HepG2 (cell line): ENCODE results near the gene CLEC16A. TPM values are rescaled to one million over a fixed set of nuclear protein-coding genes. Genes with fewer than 3 reads are reported as not detected.

Source experiments
- ATAC-seq: fragments of 200-7000 bp; cut with Tn5 transposase; 3 replicates; pipeline ENCODE4 v1.9.1; 2020; ENCODE audit warnings: mild to moderate bottlenecking, moderate library complexity
- BruUV-seq: library from RNA; stranded (reverse); fragments of 400-500 nt; replicated peaks from 2 replicates; lab custom pipeline; 2021; lab: Mats Ljungman, UMichigan
- CTCF ChIA-PET: fragments of 300-600 bp; formaldehyde crosslinking; extraction: SDS; loops from one replicate; lab custom pipeline; 2021; ENCODE audit warnings: low total read pairs, inconsistent platforms, low intra/inter-chr PET ratio; lab: Yijun Ruan, JAX
- POLR2A ChIA-PET: fragments of 350-600 bp; sonication (Branson Sonifier 250); formaldehyde crosslinking; loops from one replicate; lab custom pipeline; 2020; ENCODE audit warnings: antibody characterized with exemption, inconsistent platforms; lab: Yijun Ruan, JAX
- DNase-seq: peaks from one replicate; pipeline ENCODE4 v3.0.0-alpha.2; 2015; ENCODE audit warnings: low spot score
- FAIRE-seq: peaks from 3 replicates; lab custom pipeline; 2011; peaks lifted over from hg19 to GRCh38; lab: Jason Lieb, UNC
- H2AFZ ChIP-seq: one replicate; pipeline ENCODE4 v1.6.1; 2011; ENCODE audit warnings: low read length, inconsistent platforms
- H3K27ac ChIP-seq: fragments of 300-600 bp; 3 replicates; pipeline ENCODE4 v1.8.0; 2011; ENCODE audit warnings: mixed run types, mild to moderate bottlenecking, mixed read lengths, low read length, inconsistent platforms; ENCODE audit not compliant: insufficient read depth; ENCODE audit errors: extremely low read length
- H3K27me3 ChIP-seq, 2 experiments: fragments of 200-600 bp in 1 of 2; 2 replicates in 1 of 2; 3 replicates in 1 of 2; pipeline versions ENCODE4 v1.6.0 to v1.8.0; 2011; ENCODE audit warnings: low read length in 2 of 2, mild to moderate bottlenecking in 2 of 2, moderate library complexity in 2 of 2, inconsistent platforms in 1 of 2; ENCODE audit not compliant: insufficient read depth in 2 of 2, control insufficient read depth in 1 of 2
- H3K36me3 ChIP-seq, 2 experiments: fragments of 200-600 bp in 1 of 2; replicated peaks in 1 of 2; 2 replicates in 1 of 2; 3 replicates in 1 of 2; pipeline versions ENCODE4 v1.5.1 to v1.8.0; 2011; ENCODE audit warnings: low read length in 2 of 2, inconsistent platforms in 1 of 2; ENCODE audit not compliant: insufficient read depth in 2 of 2, control insufficient read depth in 1 of 2
- H3K4me1 ChIP-seq: 2 replicates; pipeline ENCODE4 v1.5.1; 2012; ENCODE audit warnings: low read length, inconsistent platforms; ENCODE audit not compliant: insufficient read depth
- H3K4me2 ChIP-seq: 2 replicates; pipeline ENCODE4 v1.6.0; 2011; ENCODE audit warnings: low read depth, low read length, inconsistent platforms
- H3K4me3 ChIP-seq, 3 experiments: fragments of 200-600 bp in 1 of 3; sonication (generic), shearing (Covaris generic) in 1 of 3; replicated peaks in 1 of 3; 2 replicates each; pipeline ENCODE4 v1.5.1; 2011 to 2016; ENCODE audit warnings: low read length in 3 of 3, inconsistent platforms in 2 of 3, low read depth in 2 of 3, mild to moderate bottlenecking in 2 of 3, control low read depth in 1 of 3, mixed read lengths in 1 of 3; ENCODE audit not compliant: insufficient read depth in 1 of 3
- H3K79me2 ChIP-seq: one replicate; pipeline ENCODE4 v1.6.1; 2011; ENCODE audit warnings: low read length, inconsistent platforms; ENCODE audit not compliant: insufficient read depth
- H3K9ac ChIP-seq: 2 replicates; pipeline ENCODE4 v1.6.0; 2011; ENCODE audit warnings: mild to moderate bottlenecking, low read depth, low read length, inconsistent platforms; ENCODE audit not compliant: insufficient read depth
- H3K9me3 ChIP-seq: 2 replicates; pipeline ENCODE4 v1.5.1; 2012; ENCODE audit warnings: mild to moderate bottlenecking, low read length
- H4K20me1 ChIP-seq: 2 replicates; pipeline ENCODE4 v1.6.0; 2011; ENCODE audit warnings: inconsistent platforms, mild to moderate bottlenecking, low read length, moderate library complexity; ENCODE audit not compliant: insufficient read depth
- ATM ChIP-seq: fragments of 450-650 bp; IDR thresholded peaks from 2 replicates; pipeline ENCODE4 v1.7.1; 2017; ENCODE audit warnings: mild to moderate bottlenecking, borderline replicate concordance
- CBX1 ChIP-seq: IDR thresholded peaks from one replicate; pipeline ENCODE4 v1.6.1; 2016; ENCODE audit warnings: antibody characterized with exemption, low read depth
- FIP1L1 ChIP-seq: fragments of 200-400 bp; formaldehyde crosslinking; IDR thresholded peaks from 2 replicates; pipeline ENCODE4 v1.6.1; 2018; ENCODE audit warnings: low read depth, mild to moderate bottlenecking, low read length, moderate library complexity, borderline replicate concordance; ENCODE audit not compliant: insufficient read depth
- NR2F2 ChIP-seq: IDR thresholded peaks from 2 replicates; pipeline ENCODE4 v1.6.1; 2012; ENCODE audit warnings: low read depth, inconsistent platforms, borderline replicate concordance
- RELA ChIP-seq: sonication (generic); formaldehyde crosslinking; IDR thresholded peaks from 2 replicates; pipeline ENCODE4 v1.4.0; 2020; ENCODE audit warnings: missing genetic modification reagents
- ZNF260 ChIP-seq: sonication (generic); formaldehyde crosslinking; IDR thresholded peaks from 2 replicates; pipeline ENCODE4 v1.4.0; 2020; ENCODE audit warnings: missing genetic modification reagents, low read depth, mild to moderate bottlenecking, borderline replicate concordance
- ZNF556 ChIP-seq: sonication (generic); formaldehyde crosslinking; IDR thresholded peaks from 2 replicates; pipeline ENCODE4 v1.4.0; 2020; ENCODE audit warnings: mild to moderate bottlenecking, missing genetic modification reagents, borderline replicate concordance
- WGBS: methylation state at CpG from one replicate; pipeline ENCODE4 v1.1.6; 2017; ENCODE audit warnings: low lambda C conversion rate; 5-methylcytosine and 5-hydroxymethylcytosine counted together
- in situ Hi-C: cut with HindIII; loops from 2 replicates; pipeline ENCODE4 v1.10.0; 2017; ENCODE audit warnings: low pct_unique_long_range_greater_than_20kb; ENCODE audit not compliant: extremely low pct_ligation_motif_present
- intact Hi-C: fragments of 100-400 bp; cut with micrococcal nuclease; formaldehyde crosslinking; loops from one replicate; pipeline ENCODE4 v1.10.0; 2022; ENCODE audit not compliant: unreplicated experiment
- polyA plus RNA-seq, 8 experiments: library from polyadenylated mRNA; depleted of rRNA in 3 of 8; stranded (reverse) in 7 of 8; unstranded in 1 of 8; fragments of >200 nt; fragmentation: Illumina TruSeq in 4 of 8; extraction: Trizol in 4 of 8; gene quantifications; 2 replicates each; pipeline versions ENCODE4 v1.2.1 to v1.2.3, GENCODE V29; 2011 to 2016; ENCODE audit warnings: low read depth in 4 of 8, missing spikeins in 1 of 8, mixed read lengths in 1 of 8; ENCODE audit not compliant: insufficient read depth in 1 of 8
- total RNA-seq, 5 experiments: library from RNA; depleted of rRNA; stranded (reverse); fragments of >200 nt; fragmentation: Illumina TruSeq; extraction: Trizol; gene quantifications; 2 replicates each; pipeline ENCODE4 v1.2.3, GENCODE V29; 2016; ENCODE audit warnings: low read depth in 1 of 5

Gene CLEC16A
- total and polyA plus RNA-seq, 2 of the 13 experiments (the other 11 are each of a cell fraction or from before 2014, with no cell fraction given) = 8.5 to 10.3 TPM

DNA sequence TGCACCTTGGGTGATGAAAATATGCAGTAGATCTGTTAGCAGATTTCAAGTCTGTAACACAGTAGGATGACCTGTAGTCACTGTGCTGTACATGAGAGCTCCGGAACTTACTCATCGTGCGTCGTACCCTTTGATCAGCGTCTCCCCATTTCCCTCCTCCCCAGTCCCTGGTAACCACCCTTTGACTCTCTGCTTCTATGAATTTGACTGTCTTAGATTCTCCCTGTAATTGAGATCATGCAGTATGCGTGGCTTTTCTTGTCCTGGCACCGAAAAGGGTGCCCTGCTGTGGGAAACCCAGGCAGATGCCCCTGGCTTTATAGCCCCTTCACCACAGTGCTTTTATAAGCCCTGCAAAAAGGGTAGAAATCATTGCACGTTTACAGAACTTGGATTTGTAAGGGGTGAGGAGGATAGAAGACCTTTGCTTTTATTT, 20.5 kb downstream of the CLEC16A start:
- WGBS = 94% methylated on average over 8 of the region's 8 CpGs
- Histone ChIP-seq H3K27ac (no peak overlapping the region), H3K27me3 (no peaks in the 10 kb centered on the region), H3K4me1 (peaks cover 14% of the 10 kb centered on the region), H2AFZ (no peak overlapping the region), H4K20me1 (no peaks in the 10 kb centered on the region; the same call in 1 of the 2 replicates), H3K4me2 (no peak overlapping the region), H3K36me3 (peaks cover 12 to 21% of the 10 kb centered on the region in 2 experiments), H3K79me2 (no peaks in the 10 kb centered on the region), H3K9ac (no peak overlapping the region), H3K4me3 (no peak overlapping the region), H3K9me3 (no peaks in the 10 kb centered on the region)
- FAIRE-seq (no peak), DNase-seq (no peak), ATAC-seq (no peak)
- intact Hi-C loops (loop anchor here (2.0 to 5.0 kb wide), 2 partner anchors 432 to 567 kb away; no protein-coding TSS in a partner anchor), in situ Hi-C loops (loop anchor here (5.0 to 10.0 kb wide), 2 partner anchors 292 to 400 kb away; partner anchors contain the start of gene SOCS1)
- POLR2A ChIA-PET = interaction anchor here (2.0 to 2.7 kb wide), 2 partner anchors 23 to 291 kb away, joined by 5 to 17 read pairs; partner anchors contain the start of genes DEXI and SOCS1
- CTCF ChIA-PET = interaction anchor here (1.5 to 2.3 kb wide), 3 partner anchors 291 to 441 kb away, joined by 12 to 16 read pairs (median 15); partner anchors contain the start of gene SOCS1
- TF ChIP-seq RELA (CRISPR knock-in tag) = no peak
- no TSS peak for BruUV-seq

DNA sequence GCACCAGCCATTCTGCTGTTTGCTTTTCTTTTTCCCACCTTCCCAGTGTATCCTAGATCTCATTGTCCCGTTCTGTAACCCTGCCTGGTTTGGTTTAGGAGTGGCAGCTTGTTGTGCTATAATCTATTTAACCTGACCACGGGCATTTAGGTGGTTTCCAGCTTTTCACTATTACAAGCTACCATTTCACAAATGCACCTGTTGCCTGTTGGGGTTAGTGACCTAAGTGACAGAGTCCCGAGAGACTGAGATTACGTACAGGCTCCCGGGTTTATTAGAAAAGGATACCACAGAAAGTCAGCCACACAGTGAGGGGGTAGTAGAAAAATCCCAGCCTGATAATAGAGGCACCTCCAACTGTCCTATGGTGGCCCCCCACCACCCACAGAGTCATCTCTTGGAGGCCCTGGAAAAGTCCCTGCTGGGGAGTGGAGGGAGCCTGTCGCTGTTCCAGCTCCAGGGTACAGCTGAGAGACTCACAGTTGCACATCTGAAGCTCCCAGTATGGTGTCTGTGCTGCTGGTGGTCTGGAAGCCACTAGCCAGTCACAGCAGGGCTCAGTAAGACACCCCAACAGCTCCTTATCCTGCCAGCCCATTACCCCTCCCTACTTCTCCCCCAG, 21.2 kb downstream of the CLEC16A start:
- H3K4me3 ChIP-seq = no peak overlapping the region
- ATAC-seq = no peak
- ChIA-PET CTCF (interaction anchor here (2.0 to 2.3 kb wide), 2 partner anchors 290 to 391 kb away, joined by 15 to 16 read pairs; partner anchors contain the start of gene SOCS1), POLR2A (no interaction called here)
- no peaks in the 10 kb centered on the region for H3K9me3 ChIP-seq
- peaks cover 14% of the 10 kb centered on the region for H3K4me1 ChIP-seq
- BruUV-seq = no TSS peak
- intact Hi-C loops = loop anchor here (2.0 kb wide), 1 partner anchor 431 kb away; no protein-coding TSS in a partner anchor
- no peak overlapping the region for H3K9ac ChIP-seq
- H3K27me3 ChIP-seq = no peaks in the 10 kb centered on the region
- in situ Hi-C loops = loop anchor here (5.0 to 10.0 kb wide), 2 partner anchors 292 to 399 kb away; partner anchors contain the start of gene SOCS1
- 91% methylated on average over 6 of the region's 6 CpGs for WGBS
- no peaks in the 10 kb centered on the region; the same call in 1 of the 2 replicates for H4K20me1 ChIP-seq
- H2AFZ ChIP-seq = no peak overlapping the region
- H3K79me2 ChIP-seq = no peaks in the 10 kb centered on the region
- no peak overlapping the region for H3K4me2 ChIP-seq
- no peak for FAIRE-seq
- H3K27ac ChIP-seq = no peak overlapping the region
- H3K36me3 ChIP-seq = peaks cover 12 to 24% of the 10 kb centered on the region in 2 experiments
- TF ChIP-seq NR2F2 = no peak
- no peak for TF ChIP-seq ZNF556 (CRISPR knock-in tag)
- no peak for TF ChIP-seq CBX1
- no peak for TF ChIP-seq ZNF260
- no peak for TF ChIP-seq ATM
- TF ChIP-seq FIP1L1 = no peak
- DNase-seq = no peak
